ENCODE results near the gene EXOSC2. TPM values are rescaled to one million over a fixed set of nuclear protein-coding genes. Genes with fewer than 3 reads are reported as not detected.

Gene EXOSC2
- total and polyA plus RNA-seq, 2 of the 8 experiments (the other 6 are each of a cell fraction or from before 2014, with no cell fraction given), result 47.8 to 93.6 TPM

GRCh38 chr9:130714586-130715110 is 21.1 kb downstream of the EXOSC2 start:
- TF ChIP-seq SIX5 (IDR thresholded peaks at IDR 0.05; ENCODE audit: low read depth, low read length) (no peak), SUZ12 (IDR thresholded peaks at IDR 0.05; ENCODE audit: low read length) (no peak), TBP (IDR thresholded peaks at IDR 0.05; ENCODE audit: low read depth, low read length) (no peak), SP4 (IDR thresholded peaks at IDR 0.05; ENCODE audit: low read length) (no peak), NRF1 (IDR thresholded peaks at IDR 0.05; ENCODE audit: low read depth, low read length) (no peak), HDAC2 (IDR thresholded peaks at IDR 0.05; ENCODE audit: borderline replicate concordance in 1 of 2, low read depth in 2 of 2, low read length in 2 of 2) (no peak)
- POLR2A ChIA-PET (ENCODE audit: partially characterized antibody), result interaction anchor here (0.9 to 1.3 kb wide), 4 partner anchors 9 to 42 kb away, joined by 3 to 6 read pairs (median 3); no protein-coding TSS in a partner anchor
- Histone ChIP-seq H2BK12ac (ENCODE audit: low read depth, low read length) (no peak overlapping the region), H3K23me2 (ENCODE audit: low read depth, low read length) (peaks cover 5% of the 10 kb centered on the region), H4K91ac (replicated peaks; ENCODE audit: insufficient read length, low read length) (no peak overlapping the region), H3K79me2 (ENCODE audit: control insufficient read depth in 1 of 2, insufficient read depth in 2 of 2, low read length in 2 of 2) (peaks cover 0 to 61% of the 10 kb centered on the region in 2 experiments; a peak in 3 of 4 replicates), H3K79me1 (ENCODE audit: low read depth, low read length) (peaks cover 5% of the 10 kb centered on the region), H2AFZ (ENCODE audit: low read length) (no peak overlapping the region), H2BK5ac (ENCODE audit: low read depth, low read length) (no peak overlapping the region), H3K4me3 (ENCODE audit: extremely low read depth in 1 of 4, insufficient read depth in 2 of 4, low read depth in 3 of 4, low read length in 4 of 4) (peak overlapping the region; percentile 68 to 86 (median 76); a peak in 7 of 8 replicates), H3K27me3 (replicated peaks in 1 of 4; ENCODE audit: control insufficient read depth in 3 of 4, extremely low read depth in 1 of 4, insufficient read depth in 3 of 4, low read length in 3 of 4) (no peaks in the 10 kb centered on the region), H3K27ac (ENCODE audit: low read depth, low read length) (no peak overlapping the region), H2BK120ac (replicated peaks; ENCODE audit: low read depth, low read length) (no peak overlapping the region), H4K5ac (ENCODE audit: insufficient read length, low read depth, low read length) (no peak overlapping the region), H3K4me2 (ENCODE audit: insufficient read depth in 1 of 2, low read depth in 2 of 2, low read length in 2 of 2) (peak overlapping the region; percentile 84 to 96), H4K20me1 (replicated peaks in 1 of 2; ENCODE audit: control insufficient read depth in 1 of 2, insufficient read depth in 2 of 2, low read length in 2 of 2) (peaks cover 0 to 16% of the 10 kb centered on the region in 2 experiments), H4K8ac (ENCODE audit: extremely low read depth, insufficient read depth, low read length) (no peak overlapping the region), H3K4me1 (replicated peaks in 1 of 4; ENCODE audit: control insufficient read depth in 3 of 4, insufficient read depth in 4 of 4, low read length in 3 of 4) (peaks cover 2 to 9% (median 3%) of the 10 kb centered on the region in 4 experiments; a peak in 4 of 7 replicates), H2AK5ac (ENCODE audit: low read depth, low read length) (no peak overlapping the region), H2BK15ac (ENCODE audit: low read length) (no peak overlapping the region), H2BK20ac (ENCODE audit: low read length) (no peak overlapping the region), H3K23ac (ENCODE audit: insufficient read length) (no peak overlapping the region), H3K14ac (ENCODE audit: insufficient read length) (no peak overlapping the region), H3K36me3 (ENCODE audit: control insufficient read depth in 2 of 4, insufficient read depth in 4 of 4, low read length in 3 of 4) (no peaks in the 10 kb centered on the region; a peak in 1 of 8 replicates), H3K18ac (ENCODE audit: extremely low read depth, low read length) (no peak overlapping the region), H3K56ac (replicated peaks; ENCODE audit: insufficient read length, low read depth, low read length) (no peak overlapping the region), H3K9ac (replicated peaks in 1 of 4; ENCODE audit: extremely low read depth in 1 of 4, low read depth in 3 of 4, low read length in 3 of 4) (peak overlapping the region in 2 of 4 experiments; percentile 28 to 75; a peak in 2 of 7 replicates), H3K4ac (replicated peaks; ENCODE audit: insufficient read length, low read depth, low read length) (no peak overlapping the region), H3K9me3 (ENCODE audit: insufficient read depth in 2 of 2, low read depth in 1 of 2, low read length in 1 of 2) (no peaks in the 10 kb centered on the region)
- WGBS, 2 experiments (ENCODE audit: extremely low coverage in 1 of 2, insufficient coverage in 1 of 2, insufficient read length in 1 of 2, insufficient replicate concordance in 2 of 2, low coverage in 1 of 2, low lambda C conversion rate in 2 of 2, missing lambda C conversion rate in 1 of 2), result 75% methylated on average over 7 of the region's 7 CpGs; no CpG with 5 or more reads in 1 of the 2 experiments
- no peak for FAIRE-seq
- DNase-seq (ENCODE audit: low read depth in 1 of 2, low spot score in 2 of 2), result no peak
- CTCF ChIA-PET (ENCODE audit: partially characterized antibody), result interaction anchor here (0.8 to 3.2 kb wide), 8 partner anchors 9 to 152 kb away, joined by 3 to 29 read pairs (median 5); no protein-coding TSS in a partner anchor

Data from H1 (cell line).